HG02610 (cell line): Measurements from ENCODE around the gene ZBED3.

ENCODE experiments used
- ATAC-seq: cut with Tn5 transposase; IDR thresholded peaks from one replicate; pipeline ENCODE4 v1.9.1; 2021; ENCODE audit warnings: mild to moderate bottlenecking, moderate library complexity; ENCODE audit not compliant: unreplicated experiment

ZBED3 gene

DNA sequence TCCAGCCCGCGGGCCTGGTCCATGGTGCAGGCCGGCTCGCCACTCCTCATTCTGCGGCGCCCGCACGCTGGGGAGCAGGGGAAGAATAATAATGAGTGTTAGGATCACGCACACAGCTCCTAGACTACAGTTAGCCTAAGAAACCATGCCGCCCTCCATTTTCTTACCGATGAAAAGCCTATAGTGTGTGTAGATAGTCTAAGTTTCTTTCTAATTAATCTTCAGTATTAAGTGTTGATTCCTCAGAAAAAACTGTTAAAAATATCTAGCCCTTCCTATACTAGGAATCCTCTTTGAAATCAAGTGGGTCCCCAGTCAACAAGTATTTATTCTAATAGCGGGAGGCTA is 9.3 kb downstream of the ZBED3 start:
- ATAC-seq: no peak

DNA sequence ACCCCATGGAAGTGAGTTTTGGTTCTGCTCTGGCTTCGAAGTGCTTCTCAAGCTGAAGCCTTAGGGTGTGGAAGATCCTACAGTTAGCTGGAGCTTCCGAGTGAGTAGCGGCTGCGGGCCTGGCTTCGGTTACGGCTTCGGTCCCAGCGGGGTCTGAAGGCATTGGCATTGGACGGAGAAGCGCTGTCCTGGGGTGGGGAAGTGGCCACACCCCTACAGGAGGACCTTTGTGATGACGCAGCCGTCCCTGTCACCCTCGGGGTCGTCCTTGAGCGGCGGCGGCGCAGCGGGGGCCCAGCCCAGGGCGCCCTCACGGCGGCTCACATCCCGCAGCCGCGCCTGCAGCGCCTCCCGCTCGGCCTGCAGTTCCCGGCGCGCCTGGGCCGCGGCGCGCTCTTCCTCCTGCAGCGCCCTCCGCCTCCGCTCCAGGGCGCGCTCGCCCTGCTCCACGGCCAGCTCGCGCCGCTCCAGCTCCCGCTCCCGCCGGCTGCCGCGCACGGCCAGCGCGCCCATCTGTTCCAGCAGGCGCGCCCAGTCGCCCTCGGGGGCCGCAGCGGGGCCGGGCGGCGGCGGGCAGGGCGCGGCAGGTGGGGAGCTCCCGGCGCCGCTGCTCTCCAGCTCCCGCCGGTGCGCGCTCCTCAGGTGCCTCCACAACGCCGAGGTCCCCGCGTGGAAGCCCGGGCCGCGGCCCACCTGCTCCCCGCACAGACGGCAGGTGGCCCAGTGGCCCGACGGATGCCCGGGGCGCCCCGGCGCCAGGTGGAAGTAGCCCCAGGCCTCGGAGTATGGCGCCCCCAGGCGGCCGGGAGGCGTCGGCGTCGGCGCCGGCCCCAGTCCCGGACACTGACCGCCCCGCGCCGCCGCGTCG is 9.9 kb downstream of the ZBED3 start:
- ATAC-seq: peak; percentile 80

DNA sequence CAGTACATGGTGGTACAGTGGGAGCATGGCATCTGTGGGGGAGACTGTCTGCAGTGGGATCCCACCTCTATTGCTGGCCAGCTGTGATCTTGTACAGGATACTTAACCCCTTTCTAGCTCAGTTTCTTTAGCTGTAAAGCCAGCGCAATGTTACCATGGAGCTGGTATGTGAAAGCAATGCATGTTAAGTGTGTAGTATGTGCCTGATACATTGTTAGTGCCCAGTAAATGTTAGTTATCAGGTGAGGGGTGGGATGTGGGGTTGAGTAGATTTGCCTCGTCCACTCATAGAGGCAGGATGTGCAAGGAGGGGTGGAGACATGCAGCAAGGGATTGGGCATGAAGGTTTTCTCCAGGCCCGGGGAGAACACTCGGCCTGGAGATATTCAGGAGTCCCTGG is 12.3 kb downstream of the ZBED3 start:
- no peak for ATAC-seq

DNA sequence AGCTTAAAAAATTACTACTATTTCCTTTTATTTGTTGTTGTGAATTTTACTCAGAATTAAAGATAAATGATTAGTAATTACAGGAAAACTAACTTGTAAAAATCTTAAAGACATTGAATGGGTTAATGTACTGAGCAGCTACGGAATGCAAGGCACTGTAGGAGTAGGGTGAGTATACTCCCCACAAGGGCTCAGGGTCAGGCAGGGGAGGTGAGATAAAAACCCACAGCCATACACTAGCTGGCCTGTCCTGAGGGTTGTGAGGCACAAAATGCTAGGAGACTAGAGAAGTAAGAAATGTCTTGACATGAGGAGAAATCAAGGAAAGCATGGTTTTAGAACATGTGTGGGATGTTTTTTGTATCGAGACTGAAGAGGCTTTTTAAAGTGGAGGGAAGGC is 13.4 kb downstream of the ZBED3 start:
- no peak for ATAC-seq

DNA sequence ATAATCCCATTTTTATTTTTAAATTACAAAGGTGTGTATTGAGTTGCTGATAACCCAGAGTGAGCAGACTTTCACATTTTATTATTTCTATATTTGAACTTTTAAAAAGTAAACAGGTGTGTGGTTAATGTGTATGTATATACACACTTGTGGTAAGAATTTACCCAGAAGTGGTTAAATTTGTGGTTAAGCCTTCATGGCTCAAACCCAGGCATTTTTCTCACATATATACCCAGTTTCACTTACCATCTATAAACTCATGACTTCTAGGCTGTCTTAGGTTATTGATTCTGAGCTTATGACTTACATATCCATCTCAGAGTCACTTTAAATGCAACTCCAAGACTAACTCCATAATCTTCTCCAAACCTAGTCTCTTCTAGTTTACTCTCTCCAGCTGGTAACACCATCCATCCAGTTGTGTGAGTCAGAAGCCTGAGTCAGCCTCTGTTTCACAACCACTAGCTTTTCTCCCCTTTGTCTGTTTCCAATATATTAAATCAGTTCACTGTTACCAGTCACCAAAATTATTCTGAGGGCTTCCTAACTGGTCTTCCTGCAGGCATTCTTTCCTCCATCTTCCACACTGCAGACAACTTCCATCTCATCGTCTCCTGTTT is 20.2 kb downstream of the ZBED3 start:
- no peak for ATAC-seq

DNA sequence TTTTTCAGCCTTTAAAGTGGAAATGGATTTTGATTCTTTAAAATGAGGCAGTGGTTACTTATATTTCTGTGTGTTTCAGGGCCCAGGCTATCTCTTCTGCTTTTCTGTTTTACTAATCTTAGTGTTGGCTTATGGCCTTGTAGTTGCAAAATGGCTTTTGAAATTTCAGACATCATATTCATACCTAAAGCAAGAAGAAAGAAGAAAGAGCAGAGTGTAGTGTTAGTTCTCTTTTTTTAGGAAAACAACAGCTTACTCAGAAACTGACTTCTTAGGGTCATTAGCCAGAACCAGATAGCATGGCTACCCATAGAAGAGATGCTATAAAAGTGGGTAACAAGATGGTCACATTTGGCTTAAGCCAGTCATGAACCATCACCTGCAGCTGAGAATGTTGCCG is 20.9 kb downstream of the ZBED3 start:
- ATAC-seq: peak; percentile 45

DNA sequence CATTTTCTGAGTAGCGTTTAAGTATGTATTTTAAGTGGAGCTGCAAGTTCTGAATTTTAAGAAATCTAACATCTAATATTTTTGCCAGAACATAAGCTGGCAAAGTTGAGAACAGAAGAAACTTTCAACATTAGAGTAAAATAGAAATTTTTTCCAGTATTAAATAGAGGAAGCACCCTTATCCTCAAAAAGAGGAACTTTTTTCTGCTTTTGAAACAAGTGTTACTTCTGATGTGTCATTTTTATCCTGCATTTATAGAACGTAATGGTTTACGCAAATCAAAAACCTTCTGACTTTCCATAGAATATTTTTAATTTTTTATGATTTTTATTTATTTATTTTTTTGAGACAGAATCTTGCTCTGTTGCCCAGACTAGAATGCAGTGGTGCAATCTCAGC is 21.8 kb downstream of the ZBED3 start:
- no peak for ATAC-seq

DNA sequence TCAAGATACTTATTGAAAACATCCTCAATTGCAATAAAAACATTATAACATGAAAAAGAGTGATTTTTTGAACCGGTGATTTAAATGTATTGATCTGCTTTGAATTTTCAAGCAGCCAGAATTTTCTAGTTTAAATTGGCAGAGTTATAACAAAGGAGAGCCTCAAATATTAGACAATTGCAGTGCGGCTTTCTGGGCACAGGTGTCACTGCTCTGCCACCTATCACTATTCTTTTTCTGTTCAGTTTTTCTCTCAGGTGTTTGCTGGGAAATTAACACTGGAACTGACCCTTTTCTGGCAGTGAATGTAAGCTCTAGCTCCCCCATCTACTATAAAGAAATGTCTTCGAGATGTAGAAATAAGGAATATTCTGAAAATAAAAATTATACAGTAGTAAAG is 23.0 kb downstream of the ZBED3 start:
- ATAC-seq: no peak

DNA sequence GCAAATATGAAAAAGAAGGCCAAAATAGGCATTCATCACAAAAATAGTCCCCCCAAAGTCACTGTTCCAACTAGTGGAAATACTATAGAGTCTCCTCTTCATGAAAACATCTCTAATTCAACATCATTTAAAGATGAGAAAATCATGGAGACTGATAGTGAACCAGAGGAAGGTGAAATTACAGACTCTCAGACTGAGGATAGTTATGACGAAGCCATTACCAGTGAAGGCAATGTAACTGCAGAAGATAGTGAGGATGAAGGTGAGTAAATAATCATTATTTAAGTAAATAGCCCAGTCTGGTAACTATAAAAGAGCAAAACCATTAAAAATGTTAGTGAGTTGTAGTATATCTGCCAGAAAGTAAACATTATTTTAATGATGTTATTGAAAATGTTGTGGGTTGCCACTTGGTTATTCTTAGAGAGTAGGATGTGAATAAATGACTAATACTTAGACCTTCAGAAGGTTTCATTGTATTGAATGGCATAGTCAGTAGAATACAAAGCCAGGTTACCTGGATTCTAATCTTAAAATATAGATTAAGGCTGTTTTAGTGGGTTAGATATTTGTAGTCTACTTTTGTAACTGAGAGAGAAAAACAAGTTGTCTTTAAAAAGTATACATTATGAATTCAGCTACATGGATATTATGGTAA is 40.5 kb downstream of the ZBED3 start:
- ATAC-seq: no peak

DNA sequence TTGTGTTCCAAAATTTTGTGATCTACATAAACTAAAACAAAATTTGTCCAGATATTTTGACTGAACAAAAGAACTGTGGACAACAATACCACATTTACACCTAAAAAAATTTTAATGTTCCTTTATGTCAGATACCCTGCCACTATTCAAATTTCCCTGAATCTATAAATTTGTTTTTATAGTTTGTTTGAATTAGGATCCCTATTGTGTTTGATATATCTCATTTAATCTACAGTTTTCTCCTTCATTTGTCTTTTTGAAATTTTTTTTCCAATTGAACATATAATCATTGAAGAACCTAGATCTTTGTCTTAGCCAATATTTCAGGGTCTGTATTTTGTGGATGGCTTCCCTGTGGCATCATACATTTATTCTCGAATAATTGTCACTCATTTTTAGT is 51.1 kb downstream of the ZBED3 start:
- no peak for ATAC-seq

DNA sequence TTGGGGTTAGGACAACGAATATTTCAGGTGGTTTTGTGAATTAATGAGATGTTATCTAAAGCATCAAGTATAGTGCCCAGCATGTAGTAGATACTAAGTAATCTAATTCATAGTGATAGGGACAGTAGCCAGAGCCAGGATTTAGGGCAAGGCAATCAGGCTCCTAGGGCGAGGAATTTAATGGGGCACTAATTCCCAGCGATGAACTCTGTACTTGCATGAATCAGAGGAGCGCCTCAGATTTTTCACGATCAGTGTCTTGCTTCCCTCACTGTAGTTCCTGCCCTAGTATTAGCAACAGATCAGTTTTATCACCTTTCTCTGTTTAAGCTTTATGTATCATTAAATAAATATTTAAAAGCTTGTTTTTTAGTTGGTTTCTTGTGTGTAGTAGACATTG is 53.7 kb downstream of the ZBED3 start:
- ATAC-seq: no peak

DNA sequence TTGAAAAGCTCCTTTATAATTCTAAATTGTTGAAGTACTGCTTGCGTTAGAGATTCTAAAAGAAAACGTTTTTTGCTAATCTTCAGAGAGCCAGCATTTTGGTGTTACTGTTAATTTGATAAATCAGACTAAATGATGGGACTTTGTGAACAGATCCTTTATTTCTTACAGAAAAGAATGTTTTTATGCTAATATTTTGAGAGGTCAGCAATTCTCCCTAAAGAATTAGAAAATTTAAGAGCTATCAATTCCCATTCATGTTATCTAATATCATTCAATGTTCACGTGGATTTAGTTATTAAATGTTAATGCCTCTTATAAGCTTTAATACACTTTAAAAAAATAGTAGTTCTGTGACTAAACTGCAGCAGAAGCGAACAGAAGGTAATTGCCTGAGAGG is 54.5 kb downstream of the ZBED3 start:
- no peak for ATAC-seq

DNA sequence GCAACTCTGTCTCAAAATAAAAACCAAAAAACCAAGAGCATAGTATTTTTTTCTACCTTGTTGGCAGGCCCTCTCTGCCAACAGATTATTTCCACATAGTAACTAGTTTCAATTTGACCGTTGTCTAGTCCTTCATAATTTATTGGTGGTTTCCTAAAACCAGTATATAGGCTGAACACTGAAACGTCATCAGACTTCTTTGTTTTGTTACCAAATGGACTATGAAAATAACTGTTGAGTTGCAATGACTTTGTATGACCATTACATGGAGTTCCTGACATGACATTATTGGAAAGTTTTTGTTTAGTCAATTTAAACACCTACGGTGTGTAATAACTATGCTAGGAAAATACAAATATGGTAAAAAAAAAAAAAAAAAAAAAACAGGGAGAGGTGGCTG is 55.2 kb downstream of the ZBED3 start:
- ATAC-seq: no peak

DNA sequence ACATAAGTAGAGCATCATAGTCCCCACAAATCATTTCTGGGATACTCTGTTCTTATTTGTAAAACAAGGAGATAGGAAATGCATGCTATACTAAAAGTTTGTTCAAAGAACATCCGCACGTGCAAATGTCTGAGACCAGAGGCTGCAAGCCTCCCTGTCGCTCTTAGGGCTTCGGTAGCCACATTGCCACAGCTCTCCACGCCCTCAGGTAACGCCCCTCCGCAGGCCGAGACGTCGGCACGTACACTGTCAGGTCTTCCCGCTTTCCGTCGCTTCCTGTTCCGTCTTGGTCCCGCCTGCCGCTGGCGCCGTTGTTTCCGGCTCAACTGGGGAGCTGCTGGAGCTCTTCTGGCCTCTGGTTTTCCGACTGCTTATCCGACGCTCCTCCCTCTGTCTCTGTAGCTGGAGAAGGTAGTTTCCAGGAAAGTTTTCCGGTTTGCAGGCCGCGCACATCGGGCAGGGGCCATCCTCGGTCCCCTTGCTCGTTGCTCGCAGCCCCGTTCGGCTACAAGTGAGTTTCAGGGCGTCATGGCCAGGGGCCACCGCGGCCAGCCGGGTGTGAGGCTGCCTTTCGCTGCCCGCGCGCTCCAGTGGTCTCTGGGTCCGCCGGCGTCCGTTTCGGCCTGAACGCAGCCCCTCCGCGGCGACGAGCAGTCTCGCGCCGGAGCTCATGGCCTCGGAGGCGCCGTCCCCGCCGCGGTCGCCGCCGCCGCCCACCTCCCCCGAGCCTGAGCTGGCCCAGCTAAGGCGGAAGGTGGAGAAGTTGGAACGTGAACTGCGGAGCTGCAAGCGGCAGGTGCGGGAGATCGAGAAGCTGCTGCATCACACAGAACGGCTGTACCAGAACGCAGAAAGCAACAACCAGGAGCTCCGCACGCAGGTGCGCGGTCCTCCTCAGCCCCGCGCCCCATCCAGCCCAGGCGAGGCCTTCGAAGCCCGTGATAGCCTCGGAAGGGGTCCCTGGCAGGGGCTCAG is 56.7 kb downstream of the ZBED3 start, which contains the start of gene AGGF1:
TSS of gene AGGF1 (plus strand) at position 308 of the 975 bp plus-strand sequence. CDS start at position 671, 363 bp downstream.
- peak; percentile 99 for ATAC-seq

DNA sequence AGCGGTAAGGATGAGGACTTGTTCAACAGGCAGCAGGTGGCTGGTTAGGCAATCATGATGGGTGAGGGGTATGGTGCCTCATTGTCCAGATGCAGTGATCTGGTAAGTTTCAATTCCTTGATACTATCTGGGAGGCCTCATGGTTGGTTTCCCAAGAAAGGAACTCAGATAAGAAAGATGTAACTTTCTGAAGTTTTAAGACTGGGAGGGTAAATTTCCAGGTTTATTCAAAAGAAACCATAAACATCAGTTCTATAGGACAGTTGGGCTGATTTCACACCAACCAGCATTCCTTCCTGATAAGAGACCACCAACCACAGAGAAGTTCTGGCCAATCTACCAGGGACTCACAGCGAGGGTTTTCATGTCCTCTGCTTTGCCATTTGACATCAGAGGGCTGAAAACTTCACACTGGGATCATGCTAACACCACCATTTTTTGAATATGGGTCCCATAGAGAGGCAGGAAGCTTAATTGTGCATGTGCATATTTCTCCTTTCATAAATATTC is 57.7 kb downstream of the ZBED3 start:
- no peak for ATAC-seq

DNA sequence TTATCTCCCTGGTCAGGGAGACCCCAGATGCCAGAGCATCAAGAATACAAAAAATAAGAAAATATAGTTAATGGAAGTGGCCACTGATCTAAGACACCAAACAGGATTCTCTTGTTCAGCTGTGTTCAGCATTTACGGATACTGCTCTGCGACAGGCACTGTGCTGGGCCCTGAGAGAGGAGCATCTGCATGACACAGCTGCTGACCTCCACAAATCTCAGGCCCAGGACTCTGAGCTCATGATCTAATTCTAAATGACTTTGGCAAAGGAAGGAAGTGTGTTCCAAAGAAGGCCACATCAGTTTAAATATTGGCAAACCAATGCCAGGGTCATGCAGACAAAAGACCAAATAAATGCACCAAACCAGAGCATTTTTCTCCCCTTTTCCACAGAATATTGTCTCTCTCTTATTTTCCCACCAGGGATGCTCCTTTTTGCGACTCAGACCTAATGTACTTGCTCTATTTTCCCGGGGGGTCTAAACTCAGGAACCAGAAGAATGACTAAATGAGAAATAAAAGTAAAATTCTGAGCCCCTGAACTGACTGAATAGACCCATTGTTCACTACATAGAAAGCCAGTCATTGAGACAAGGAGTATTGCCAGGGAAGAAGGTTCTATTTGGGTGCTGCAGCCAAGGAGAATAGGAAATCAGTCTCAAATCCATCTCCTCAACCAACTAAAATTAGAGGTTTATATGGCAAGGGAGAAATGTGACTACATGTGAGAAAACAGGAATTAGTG is 58.3 kb downstream of the ZBED3 start:
- ATAC-seq: no peak

DNA sequence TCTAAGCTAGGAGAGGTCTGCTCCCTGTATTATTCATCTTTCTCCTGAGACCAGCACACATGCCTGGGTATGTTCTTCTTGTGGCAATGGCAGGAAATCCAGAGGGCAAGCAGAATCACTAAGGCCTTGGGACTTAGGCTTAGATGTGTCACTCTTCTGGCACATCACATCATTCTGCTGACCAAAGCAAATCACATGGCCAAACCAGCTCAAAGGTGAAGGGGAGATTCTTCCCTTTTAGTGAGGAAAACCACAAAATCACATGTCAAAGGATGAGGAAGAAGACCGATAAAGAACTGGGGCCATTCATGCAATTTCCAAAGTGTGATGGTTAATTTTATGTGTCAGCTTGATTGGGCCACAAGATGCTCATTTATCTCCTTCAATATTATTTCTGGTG is 62.6 kb downstream of the ZBED3 start:
- no peak for ATAC-seq

DNA sequence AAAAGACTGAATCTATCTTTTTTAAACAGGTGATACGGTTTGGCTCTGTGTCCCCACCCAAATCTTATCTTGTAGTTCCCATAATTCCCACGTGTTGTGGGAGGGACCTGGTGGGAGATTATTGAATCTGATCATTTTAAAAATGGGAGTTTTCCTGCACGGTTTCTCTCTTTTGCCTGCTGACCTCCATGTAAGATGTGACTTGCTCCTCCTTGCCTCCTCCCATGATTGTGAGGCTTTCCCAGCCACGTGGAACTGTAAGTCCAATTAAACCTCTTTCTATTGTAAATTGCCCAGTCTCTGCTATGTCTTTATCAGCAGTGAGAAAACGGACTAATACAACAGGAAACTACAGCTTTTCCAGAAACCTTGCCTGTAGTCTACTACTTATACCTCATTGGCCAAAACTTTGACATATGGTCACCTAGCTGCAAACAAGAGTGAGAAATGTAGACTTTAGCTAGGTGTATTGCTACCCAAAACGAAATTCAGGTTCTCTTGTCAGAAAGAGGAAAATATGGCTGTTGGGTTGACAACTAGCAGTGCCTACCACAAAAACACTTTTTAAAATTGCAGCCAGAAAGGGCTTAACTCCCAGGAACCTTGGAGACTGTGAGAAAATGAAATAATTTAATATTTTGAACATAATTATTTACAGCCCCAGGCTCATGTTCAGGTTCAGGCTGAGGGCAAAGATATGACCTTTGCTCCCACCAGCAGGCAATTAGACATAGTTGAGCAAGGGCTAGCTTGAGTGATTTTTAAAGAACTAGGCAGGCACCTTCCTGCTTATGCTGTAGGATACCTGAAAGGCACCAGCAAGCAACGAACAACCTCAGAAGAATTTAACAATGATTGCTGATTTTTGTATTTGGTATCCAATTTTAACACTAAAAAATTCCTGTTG is 64.3 kb downstream of the ZBED3 start:
- no peak for ATAC-seq
